ENCODE results near the gene CDH10. TPM values are rescaled to one million over a fixed set of nuclear protein-coding genes. Genes with fewer than 3 reads are reported as not detected.

Gene CDH10
- total RNA-seq, 4 donors from 2014 or later = 0.40 TPM; not detected in 3

DNA sequence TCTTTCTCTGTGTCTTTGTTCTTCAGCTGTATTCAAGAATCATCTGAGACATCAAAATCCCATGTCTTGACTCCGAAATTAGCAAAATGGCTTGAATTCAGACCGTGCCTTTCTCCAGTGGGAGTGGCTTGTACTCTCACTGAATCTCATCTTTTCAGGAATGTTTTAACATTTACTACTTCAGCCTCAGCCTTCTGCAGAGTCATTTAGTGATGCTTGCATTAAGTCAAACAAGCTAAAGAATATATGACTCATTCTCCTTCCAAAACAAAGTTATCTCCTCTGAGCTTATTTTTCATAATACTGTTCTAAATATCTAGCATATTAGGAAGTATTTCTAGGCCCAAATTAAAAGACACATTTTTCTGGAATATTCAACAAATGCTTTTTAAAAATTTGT is 205.3 kb downstream of the CDH10 start:
- 44 to 67% methylated on average over 2 of the region's 2 CpGs for WGBS, 2 donors (ENCODE audit: low coverage in 1 of 2)
- no peak for ATAC-seq
- Histone ChIP-seq H3K4me1 (no peaks in the 10 kb centered on the region), H3K9me3 (no peaks in the 10 kb centered on the region), H3K36me3 (no peaks in the 10 kb centered on the region), H3K4me3 (no peak overlapping the region), H3K27ac (no peak overlapping the region), H3K27me3 (no peaks in the 10 kb centered on the region)
- TF ChIP-seq EP300 (IDR thresholded peaks at IDR 0.05) = no peak
- no peak for TF ChIP-seq POLR2A (IDR thresholded peaks at IDR 0.05)
- no peak for TF ChIP-seq POLR2AphosphoS5 (IDR thresholded peaks at IDR 0.05)
- TF ChIP-seq, protein P1, sequence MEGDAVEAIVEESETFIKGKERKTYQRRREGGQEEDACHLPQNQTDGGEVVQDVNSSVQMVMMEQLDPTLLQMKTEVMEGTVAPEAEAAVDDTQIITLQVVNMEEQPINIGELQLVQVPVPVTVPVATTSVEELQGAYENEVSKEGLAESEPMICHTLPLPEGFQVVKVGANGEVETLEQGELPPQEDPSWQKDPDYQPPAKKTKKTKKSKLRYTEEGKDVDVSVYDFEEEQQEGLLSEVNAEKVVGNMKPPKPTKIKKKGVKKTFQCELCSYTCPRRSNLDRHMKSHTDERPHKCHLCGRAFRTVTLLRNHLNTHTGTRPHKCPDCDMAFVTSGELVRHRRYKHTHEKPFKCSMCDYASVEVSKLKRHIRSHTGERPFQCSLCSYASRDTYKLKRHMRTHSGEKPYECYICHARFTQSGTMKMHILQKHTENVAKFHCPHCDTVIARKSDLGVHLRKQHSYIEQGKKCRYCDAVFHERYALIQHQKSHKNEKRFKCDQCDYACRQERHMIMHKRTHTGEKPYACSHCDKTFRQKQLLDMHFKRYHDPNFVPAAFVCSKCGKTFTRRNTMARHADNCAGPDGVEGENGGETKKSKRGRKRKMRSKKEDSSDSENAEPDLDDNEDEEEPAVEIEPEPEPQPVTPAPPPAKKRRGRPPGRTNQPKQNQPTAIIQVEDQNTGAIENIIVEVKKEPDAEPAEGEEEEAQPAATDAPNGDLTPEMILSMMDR (IDR thresholded peaks at IDR 0.05) = no peak

Small RNA genes lying within 50 kb of the gene (small RNA-seq; reads per million reads assigned to genes)
- 0 reads per million in 4 donors for gene AC091885.1
- 0 reads per million in 4 donors for gene RF00017
